ENCODE data around the gene NKAP. TPM values are rescaled to one million over a fixed set of nuclear protein-coding genes. Genes with fewer than 3 reads are reported as not detected.

Gene NKAP
- total RNA-seq, 1 donor = 3.9 TPM

- DNase-seq (ENCODE audit: low read depth) = no peak
- no peak overlapping the region for H3K4me3 ChIP-seq (ENCODE audit: low read depth, low read length)
- no peak for TF ChIP-seq CTCF (IDR thresholded peaks at IDR 0.05; ENCODE audit: insufficient read depth, low read depth, low read length)
These were observed 64.8 kb downstream of the NKAP start for GRCh38 chrX:119878740-119879139.

GRCh38 chrX:119871599-119872395 lies 71.8 kb downstream of the NKAP start, which contains the start of the genes NDUFA1 and RNF113A:
Gene NDUFA1, plus strand, starts transcription at chrX:119871832. Its CDS starts 80 bp downstream, at chrX:119871912.
Gene RNF113A, minus strand, starts transcription at chrX:119871733. Its CDS starts 120 bp downstream, at chrX:119871613.
- no peak for TF ChIP-seq CTCF (IDR thresholded peaks at IDR 0.05; ENCODE audit: insufficient read depth, low read depth, low read length)
- H3K4me3 ChIP-seq (ENCODE audit: low read depth, low read length) = peak within 1 kb of the TSS; percentile 81
- DNase-seq (ENCODE audit: low read depth) = peak; percentile 88

GRCh38 chrX:119871245-119871598 lies 72.3 kb downstream of the NKAP start:
- H3K4me3 ChIP-seq (ENCODE audit: low read depth, low read length) = peak overlapping the region; percentile 81
- DNase-seq (ENCODE audit: low read depth) = no peak
- TF ChIP-seq CTCF (IDR thresholded peaks at IDR 0.05; ENCODE audit: insufficient read depth, low read depth, low read length) = no peak

Other genes starting within 250 kb of the NKAP start
- 0.43 TPM in 1 of 2 replicates, not detected in the other for gene SOWAHD, start 185.2 kb downstream of the NKAP start, total RNA-seq
- 937 and 1,300 TPM in 2 replicates for gene RPL39, start 152.1 kb downstream of the NKAP start, total RNA-seq
- gene UPF3B, start 90.8 kb downstream of the NKAP start, total RNA-seq = 1.3 and 1.7 TPM in 2 replicates
- 9.1 and 12.9 TPM in 2 replicates for gene RNF113A, start 72.0 kb downstream of the NKAP start, total RNA-seq
- gene NDUFA1, start 71.9 kb downstream of the NKAP start, total RNA-seq = 67.8 and 68.6 TPM in 2 replicates
- gene AKAP14, start 47.9 kb downstream of the NKAP start, total RNA-seq = not detected in 2 replicates
- gene RHOXF2B, start 133.9 kb upstream of the NKAP start, total RNA-seq = not detected in 2 replicates
- gene RHOXF1, start 172.2 kb upstream of the NKAP start, total RNA-seq = not detected in 2 replicates
- 0.32 TPM in 1 of 2 replicates, not detected in the other for gene RHOXF2, start 214.9 kb upstream of the NKAP start, total RNA-seq

Data from fibroblast of villous mesenchyme (primary cell).